ENCODE measurements around the gene KLF11. TPM values are rescaled to one million over a fixed set of nuclear protein-coding genes. Genes with fewer than 3 reads are reported as not detected.

Gene KLF11
- total and polyA plus RNA-seq, 2 donors (not counting 1 experiment from before 2014, with no cell fraction given) = 5.9 to 6.8 TPM

DNA sequence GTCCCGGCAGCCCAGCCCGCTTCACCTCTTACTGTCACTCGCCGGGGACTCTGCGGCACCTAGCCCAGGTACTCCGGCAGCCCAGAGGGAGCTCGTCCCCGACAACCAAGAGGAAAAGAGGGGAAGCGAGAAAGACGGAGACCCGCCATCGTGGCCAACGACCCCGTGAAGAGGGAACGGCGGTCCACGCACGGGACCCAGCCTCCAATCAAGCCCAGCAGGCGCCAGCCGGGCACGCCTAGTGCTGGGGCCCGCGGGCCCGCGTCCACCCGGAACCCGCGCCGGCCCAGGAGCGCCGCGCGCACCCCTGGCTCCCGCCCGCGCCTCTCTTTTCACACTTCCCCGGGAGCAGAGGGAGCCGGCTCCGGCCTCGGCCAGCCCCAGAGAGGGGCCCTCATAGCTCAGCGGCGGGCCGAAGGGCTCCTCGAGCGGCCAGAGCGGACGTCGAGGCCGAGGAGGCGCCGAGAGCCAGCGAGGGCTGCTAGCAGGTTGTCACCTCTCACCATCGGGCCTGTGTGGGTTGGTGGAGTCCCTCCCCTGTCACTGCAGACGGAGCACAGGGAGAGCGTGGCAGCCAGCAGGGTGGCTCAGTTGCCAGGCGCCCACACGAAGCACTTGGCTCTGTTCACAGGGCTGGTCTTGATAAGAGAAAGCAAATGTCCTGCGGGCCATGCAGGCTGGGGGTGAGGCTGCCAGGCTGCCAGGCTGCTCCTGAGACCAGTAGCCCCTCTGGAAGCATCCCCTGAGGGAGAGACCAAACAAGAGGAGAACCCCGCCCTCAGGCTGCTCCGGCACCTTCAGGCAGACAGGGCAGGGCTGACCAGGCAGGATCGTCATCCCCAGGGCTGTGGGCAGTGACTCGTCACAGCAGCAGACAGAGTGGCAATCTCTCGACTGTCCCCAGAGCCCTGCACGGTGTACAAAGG, 36.9 kb upstream of the KLF11 start:
- no peak overlapping the region for H2AFZ ChIP-seq (ENCODE audit: low read length)
- no peak overlapping the region for H3K4me2 ChIP-seq (ENCODE audit: extremely low read depth, insufficient read depth, low read length)
- peak in 1 of 2 donors; percentile 23 for DNase-seq (ENCODE audit: low read depth in 2 of 2)
- no peaks in the 10 kb centered on the region for H3K9me3 ChIP-seq (ENCODE audit: control insufficient read depth, insufficient read depth, low read depth, low read length)
- H3K79me2 ChIP-seq (ENCODE audit: control insufficient read depth, insufficient read depth, low read length) = no peaks in the 10 kb centered on the region
- no peak overlapping the region for H3K27ac ChIP-seq (ENCODE audit: insufficient read depth, low read length)
- no peaks in the 10 kb centered on the region for H3K36me3 ChIP-seq (ENCODE audit: control insufficient read depth, insufficient read depth, low read length)
- TF ChIP-seq CTCF (conservative IDR thresholded peaks at IDR 0.05 in 1 of 2, IDR thresholded peaks at IDR 0.05 in 1 of 2; ENCODE audit: low read depth in 1 of 2, low read length in 2 of 2) (no peak), EZH2 (IDR thresholded peaks at IDR 0.05; ENCODE audit: low read length, missing control alignments) (no peak)
- H3K27me3 ChIP-seq (ENCODE audit: control insufficient read depth, insufficient read depth, low read length) = peaks cover 2% of the 10 kb centered on the region
- no peaks in the 10 kb centered on the region for H4K20me1 ChIP-seq (ENCODE audit: control insufficient read depth, extremely low read depth, insufficient read depth, low read length)
- H3K4me3 ChIP-seq (replicated peaks in 1 of 4; ENCODE audit: control extremely low read depth in 1 of 4, insufficient read depth in 1 of 4, low read depth in 3 of 4, low read length in 4 of 4) = no peak overlapping the region
- H3K9ac ChIP-seq (ENCODE audit: insufficient read depth, low read length) = no peak overlapping the region
- peaks cover 14% of the 10 kb centered on the region for H3K4me1 ChIP-seq (ENCODE audit: control insufficient read depth, extremely low read depth, insufficient read depth, low read length)

DNA sequence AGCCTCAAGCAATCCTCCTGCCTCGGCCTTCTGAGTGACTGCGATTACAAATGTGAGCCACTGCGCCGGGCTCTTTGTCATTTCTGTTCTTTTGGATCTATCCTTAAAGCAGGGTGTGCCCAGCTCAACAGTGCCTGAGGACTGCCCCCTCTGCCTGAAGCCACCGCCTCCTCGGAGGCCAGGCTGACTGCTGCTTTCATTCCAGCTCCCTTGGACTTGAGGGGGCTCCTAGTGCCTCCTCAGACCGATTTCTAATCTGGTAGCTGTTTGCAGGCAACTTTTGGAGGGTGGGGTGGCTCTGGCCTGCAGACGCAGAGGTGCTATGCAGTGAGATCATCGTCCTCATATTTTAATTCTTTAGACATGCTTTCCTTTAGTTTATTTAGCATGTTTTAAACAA, 35.9 kb upstream of the KLF11 start:
- Histone ChIP-seq H3K4me3 (replicated peaks in 1 of 4; ENCODE audit: control extremely low read depth in 1 of 4, insufficient read depth in 1 of 4, low read depth in 3 of 4, low read length in 4 of 4) (no peak overlapping the region), H3K27me3 (ENCODE audit: control insufficient read depth, insufficient read depth, low read length) (peaks cover 2% of the 10 kb centered on the region), H3K9me3 (ENCODE audit: control insufficient read depth, insufficient read depth, low read depth, low read length) (no peaks in the 10 kb centered on the region), H3K27ac (ENCODE audit: insufficient read depth, low read length) (no peak overlapping the region), H3K4me2 (ENCODE audit: extremely low read depth, insufficient read depth, low read length) (peak overlapping the region; percentile 8), H3K9ac (ENCODE audit: insufficient read depth, low read length) (no peak overlapping the region), H3K79me2 (ENCODE audit: control insufficient read depth, insufficient read depth, low read length) (no peaks in the 10 kb centered on the region), H4K20me1 (ENCODE audit: control insufficient read depth, extremely low read depth, insufficient read depth, low read length) (no peaks in the 10 kb centered on the region), H2AFZ (ENCODE audit: low read length) (no peak overlapping the region), H3K4me1 (ENCODE audit: control insufficient read depth, extremely low read depth, insufficient read depth, low read length) (peaks cover 14% of the 10 kb centered on the region), H3K36me3 (ENCODE audit: control insufficient read depth, insufficient read depth, low read length) (no peaks in the 10 kb centered on the region)
- TF ChIP-seq EZH2 (IDR thresholded peaks at IDR 0.05; ENCODE audit: low read length, missing control alignments) (no peak), CTCF (conservative IDR thresholded peaks at IDR 0.05 in 1 of 2, IDR thresholded peaks at IDR 0.05 in 1 of 2; ENCODE audit: low read depth in 1 of 2, low read length in 2 of 2) (no peak)
- DNase-seq (ENCODE audit: low read depth in 2 of 2) = peak in 1 of 2 donors; percentile 28

- Histone ChIP-seq H3K27ac (ENCODE audit: insufficient read depth, low read length) (no peak overlapping the region), H3K79me2 (ENCODE audit: control insufficient read depth, insufficient read depth, low read length) (no peaks in the 10 kb centered on the region), H3K36me3 (ENCODE audit: control insufficient read depth, insufficient read depth, low read length) (no peaks in the 10 kb centered on the region), H3K4me2 (ENCODE audit: extremely low read depth, insufficient read depth, low read length) (no peak overlapping the region), H3K4me1 (ENCODE audit: control insufficient read depth, extremely low read depth, insufficient read depth, low read length) (peaks cover 14% of the 10 kb centered on the region), H3K4me3 (replicated peaks in 1 of 4; ENCODE audit: control extremely low read depth in 1 of 4, insufficient read depth in 1 of 4, low read depth in 3 of 4, low read length in 4 of 4) (no peak overlapping the region), H3K9ac (ENCODE audit: insufficient read depth, low read length) (no peak overlapping the region), H2AFZ (ENCODE audit: low read length) (no peak overlapping the region), H3K27me3 (ENCODE audit: control insufficient read depth, insufficient read depth, low read length) (peaks cover 2% of the 10 kb centered on the region), H4K20me1 (ENCODE audit: control insufficient read depth, extremely low read depth, insufficient read depth, low read length) (no peaks in the 10 kb centered on the region), H3K9me3 (ENCODE audit: control insufficient read depth, insufficient read depth, low read depth, low read length) (no peaks in the 10 kb centered on the region)
- DNase-seq (ENCODE audit: low read depth in 2 of 2) = no peak
- TF ChIP-seq CTCF (conservative IDR thresholded peaks at IDR 0.05 in 1 of 2, IDR thresholded peaks at IDR 0.05 in 1 of 2; ENCODE audit: low read depth in 1 of 2, low read length in 2 of 2) (no peak), EZH2 (IDR thresholded peaks at IDR 0.05; ENCODE audit: low read length, missing control alignments) (no peak)
Observed at GRCh38 chr2:10007921-10008808, 35.2 kb upstream of the KLF11 start.
